Lower lobe of right lung (tissue), 2 donors: ENCODE measurements around the gene PARP6. TPM values are rescaled to one million over a fixed set of nuclear protein-coding genes. Genes with fewer than 3 reads are reported as not detected.

Experiments
- ATAC-seq, 2 donors: fragments of 200-7000 bp; cut with Tn5 transposase; one replicate each; pipeline ENCODE4 v1.9.1; 2020 to 2022; ENCODE audit warnings: mild to moderate bottlenecking in 2 of 2, moderate library complexity in 2 of 2
- DNase-seq: peaks from one replicate; pipeline ENCODE4 v3.0.0-alpha.2; 2020
- H3K27ac ChIP-seq: fragments of 200-600 bp; one replicate; pipeline ENCODE4 v1.8.0; 2022
- H3K27me3 ChIP-seq: fragments of 200-600 bp; one replicate; pipeline ENCODE4 v1.8.0; 2022; ENCODE audit warnings: low read depth
- H3K36me3 ChIP-seq: fragments of 200-600 bp; one replicate; pipeline ENCODE4 v1.8.0; 2022; ENCODE audit warnings: mild to moderate bottlenecking
- H3K4me1 ChIP-seq: fragments of 200-600 bp; one replicate; pipeline ENCODE4 v1.8.0; 2022
- H3K4me3 ChIP-seq: fragments of 200-600 bp; one replicate; pipeline ENCODE4 v1.8.0; 2022; ENCODE audit warnings: mild to moderate bottlenecking
- H3K9me3 ChIP-seq: fragments of 200-600 bp; one replicate; pipeline ENCODE4 v1.8.0; 2022
- intact Hi-C: fragments of 100-400 bp; cut with DNase I; formaldehyde crosslinking; loops from one replicate; pipeline ENCODE4 v1.11.0; 2022
- long read RNA-seq: library from polyadenylated mRNA; unstranded; transcript quantifications from one replicate; pipeline ENCODE4 v2.0.0, GENCODE V29; 2021
- total RNA-seq: library from RNA; stranded (reverse); fragmentation: NEBNext Ultra II Directional; extraction: Animal tissue kit (Norgen Biotek cat#: 25700); gene quantifications from one replicate; pipeline ENCODE4 v1.2.1, GENCODE V29; 2021
- TF ChIP-seq, protein P1 (sequence below): fragments of 200-600 bp; IDR thresholded peaks from one replicate; pipeline ENCODE4 v1.8.0; 2022; ENCODE audit warnings: antibody characterized with exemption, mild to moderate bottlenecking
- donor health status: DM: no; HTN: yes; CAD: no; lungs with severe emphysema.

PARP6 gene, protein sequence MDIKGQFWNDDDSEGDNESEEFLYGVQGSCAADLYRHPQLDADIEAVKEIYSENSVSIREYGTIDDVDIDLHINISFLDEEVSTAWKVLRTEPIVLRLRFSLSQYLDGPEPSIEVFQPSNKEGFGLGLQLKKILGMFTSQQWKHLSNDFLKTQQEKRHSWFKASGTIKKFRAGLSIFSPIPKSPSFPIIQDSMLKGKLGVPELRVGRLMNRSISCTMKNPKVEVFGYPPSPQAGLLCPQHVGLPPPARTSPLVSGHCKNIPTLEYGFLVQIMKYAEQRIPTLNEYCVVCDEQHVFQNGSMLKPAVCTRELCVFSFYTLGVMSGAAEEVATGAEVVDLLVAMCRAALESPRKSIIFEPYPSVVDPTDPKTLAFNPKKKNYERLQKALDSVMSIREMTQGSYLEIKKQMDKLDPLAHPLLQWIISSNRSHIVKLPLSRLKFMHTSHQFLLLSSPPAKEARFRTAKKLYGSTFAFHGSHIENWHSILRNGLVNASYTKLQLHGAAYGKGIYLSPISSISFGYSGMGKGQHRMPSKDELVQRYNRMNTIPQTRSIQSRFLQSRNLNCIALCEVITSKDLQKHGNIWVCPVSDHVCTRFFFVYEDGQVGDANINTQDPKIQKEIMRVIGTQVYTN
- 72.2 TPM for total RNA-seq
- long read RNA-seq, partial matches to known transcripts = 12 of 78 reads
- long read RNA-seq, other reads (novel, unspliced or antisense) = 66 of 78 reads

DNA sequence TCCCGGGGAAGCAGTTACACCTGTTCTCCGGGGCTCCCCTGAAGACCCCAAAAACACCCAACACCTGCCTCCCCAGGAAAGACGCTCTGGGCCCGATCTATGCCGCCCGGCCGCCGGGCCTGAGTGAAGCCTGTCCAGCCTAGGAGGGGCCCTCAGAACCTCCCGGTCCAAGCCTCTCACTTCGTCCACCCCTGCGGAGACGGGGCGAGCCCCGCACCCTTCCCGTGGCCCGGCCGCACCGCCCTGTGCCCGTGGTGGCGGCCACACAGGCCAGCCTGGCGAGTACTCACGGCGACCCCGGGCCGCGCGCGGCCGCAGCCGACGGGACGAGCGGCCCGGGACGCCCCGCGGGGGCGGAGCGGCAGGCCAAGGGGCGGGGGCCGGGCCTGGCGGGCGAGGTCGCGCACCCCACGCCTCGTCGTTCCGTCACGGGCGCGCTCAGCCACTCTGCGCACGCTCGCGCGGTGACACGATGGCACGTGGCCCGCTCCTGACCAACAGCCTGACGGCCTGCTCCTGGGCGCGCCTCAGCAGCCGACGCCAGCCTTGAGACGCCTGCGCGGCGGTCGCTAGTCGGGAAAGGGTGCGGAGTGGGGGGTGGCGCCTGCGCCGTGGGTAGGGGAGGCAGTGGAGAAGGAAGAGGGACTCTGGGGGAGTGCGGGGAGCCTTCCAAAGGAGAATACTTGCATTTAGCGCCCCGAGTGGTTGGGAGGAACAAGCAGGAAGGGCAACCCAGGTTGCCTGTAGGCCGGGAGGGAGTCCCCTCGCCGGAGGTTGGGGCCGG lies at the start of gene PARP6:
PARP6 (minus strand) TSS at position 342 of the 784 bp plus-strand sequence. CDS start 5,077 bp downstream, outside the sequence.
- intact Hi-C loops = no loop called here
- DNase-seq (peak; percentile 99), ATAC-seq (peak; percentile 100)
- Histone ChIP-seq H3K27me3 (no peaks in the 10 kb centered on the region), H3K36me3 (peaks cover 16% of the 10 kb centered on the region), H3K4me3 (peak within 1 kb of the TSS; percentile 83), H3K4me1 (peaks cover 20% of the 10 kb centered on the region), H3K27ac (peak within 1 kb of the TSS; percentile 92), H3K9me3 (no peaks in the 10 kb centered on the region)
- TF ChIP-seq, protein P1, sequence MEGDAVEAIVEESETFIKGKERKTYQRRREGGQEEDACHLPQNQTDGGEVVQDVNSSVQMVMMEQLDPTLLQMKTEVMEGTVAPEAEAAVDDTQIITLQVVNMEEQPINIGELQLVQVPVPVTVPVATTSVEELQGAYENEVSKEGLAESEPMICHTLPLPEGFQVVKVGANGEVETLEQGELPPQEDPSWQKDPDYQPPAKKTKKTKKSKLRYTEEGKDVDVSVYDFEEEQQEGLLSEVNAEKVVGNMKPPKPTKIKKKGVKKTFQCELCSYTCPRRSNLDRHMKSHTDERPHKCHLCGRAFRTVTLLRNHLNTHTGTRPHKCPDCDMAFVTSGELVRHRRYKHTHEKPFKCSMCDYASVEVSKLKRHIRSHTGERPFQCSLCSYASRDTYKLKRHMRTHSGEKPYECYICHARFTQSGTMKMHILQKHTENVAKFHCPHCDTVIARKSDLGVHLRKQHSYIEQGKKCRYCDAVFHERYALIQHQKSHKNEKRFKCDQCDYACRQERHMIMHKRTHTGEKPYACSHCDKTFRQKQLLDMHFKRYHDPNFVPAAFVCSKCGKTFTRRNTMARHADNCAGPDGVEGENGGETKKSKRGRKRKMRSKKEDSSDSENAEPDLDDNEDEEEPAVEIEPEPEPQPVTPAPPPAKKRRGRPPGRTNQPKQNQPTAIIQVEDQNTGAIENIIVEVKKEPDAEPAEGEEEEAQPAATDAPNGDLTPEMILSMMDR = peak; percentile 71

DNA sequence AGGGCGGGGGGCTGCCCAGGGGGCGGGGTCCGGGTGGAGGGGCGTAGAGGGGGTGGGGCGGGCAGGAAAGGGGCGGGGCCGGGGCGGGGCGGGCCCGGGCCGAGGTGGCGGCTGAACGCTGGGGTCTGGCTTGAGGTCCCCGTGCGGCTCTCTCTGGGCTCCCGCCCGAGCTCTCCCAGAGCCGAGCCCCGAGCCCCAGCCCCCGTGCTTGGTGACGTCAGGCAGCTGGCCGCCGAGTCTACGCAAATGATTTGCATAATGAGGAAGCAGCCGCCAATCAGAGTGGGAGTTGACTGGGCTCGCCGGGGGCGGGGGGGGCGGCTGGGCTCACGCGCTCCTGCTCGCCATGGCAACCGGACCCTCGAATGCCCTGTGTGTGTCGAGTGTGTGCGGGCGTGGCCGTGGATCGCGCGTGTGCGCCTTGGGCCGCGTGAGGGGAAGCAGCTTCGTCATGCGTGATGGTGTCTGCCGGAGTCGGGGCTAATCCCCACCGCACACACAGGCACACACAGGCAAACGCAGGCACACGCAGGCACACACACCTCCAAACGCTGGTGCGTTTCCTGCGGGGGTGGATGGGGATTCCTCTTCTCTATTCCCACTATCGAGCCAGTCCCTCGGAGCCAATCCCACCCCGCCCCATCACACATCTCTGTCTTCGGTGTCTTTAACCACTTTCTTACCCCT lies 47.8 kb upstream of the PARP6 start, which contains the start of gene CELF6:
CELF6 (minus strand) TSS at position 173 of the 687 bp plus-strand sequence. CDS start 283 bp downstream, outside the sequence.
- H3K27ac ChIP-seq = no peak within 1 kb of the TSS
- no peaks in the 10 kb centered on the region for H3K36me3 ChIP-seq
- ATAC-seq (peak; percentile 90 to 91), DNase-seq (peak; percentile 88)
- H3K9me3 ChIP-seq = no peaks in the 10 kb centered on the region
- peaks cover 12% of the 10 kb centered on the region for H3K4me1 ChIP-seq
- peak within 1 kb of the TSS; percentile 61 for H3K4me3 ChIP-seq
- H3K27me3 ChIP-seq = no peaks in the 10 kb centered on the region
- intact Hi-C loops = no loop called here
- TF ChIP-seq, protein P1 = no peak

DNA sequence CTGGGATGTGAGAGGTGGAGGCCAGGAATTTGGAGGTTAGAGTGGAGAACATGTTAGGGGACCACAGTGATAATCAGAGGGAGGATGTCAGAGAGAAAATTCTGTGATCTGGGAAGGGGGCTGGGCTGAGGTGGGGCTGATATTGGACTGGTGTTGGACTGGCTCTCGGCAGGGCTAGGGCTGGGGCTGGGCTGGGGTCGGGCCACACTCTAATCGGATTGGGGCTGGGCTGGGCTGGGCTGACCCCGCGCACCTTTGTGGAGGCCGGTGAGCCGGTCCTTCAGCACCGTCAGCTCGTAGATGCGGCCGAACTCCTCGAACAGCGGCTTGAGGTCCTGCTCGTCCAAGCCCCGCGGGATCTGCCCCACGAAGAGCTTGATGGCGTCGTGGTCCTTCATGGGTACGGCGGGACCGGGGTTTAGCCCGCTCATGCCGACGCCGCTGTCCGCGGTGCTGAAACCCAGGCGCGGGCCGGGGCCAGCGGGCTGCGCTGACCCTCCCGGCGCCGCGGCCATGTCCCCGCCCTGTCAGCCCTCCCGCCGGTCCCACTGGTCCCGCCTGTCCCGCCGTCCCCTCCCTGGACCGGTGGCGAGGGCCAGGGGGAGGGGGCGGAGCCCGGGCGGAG lies 47.1 kb upstream of the PARP6 start:
- Histone ChIP-seq H3K27me3 (no peaks in the 10 kb centered on the region), H3K27ac (no peak overlapping the region), H3K4me3 (peak overlapping the region; percentile 61), H3K4me1 (peaks cover 12% of the 10 kb centered on the region), H3K36me3 (no peaks in the 10 kb centered on the region), H3K9me3 (no peaks in the 10 kb centered on the region)
- DNase-seq (peak; percentile 84), ATAC-seq (peak; percentile 94 to 95)
- intact Hi-C loops = no loop called here
- TF ChIP-seq, protein P1 = no peak

DNA sequence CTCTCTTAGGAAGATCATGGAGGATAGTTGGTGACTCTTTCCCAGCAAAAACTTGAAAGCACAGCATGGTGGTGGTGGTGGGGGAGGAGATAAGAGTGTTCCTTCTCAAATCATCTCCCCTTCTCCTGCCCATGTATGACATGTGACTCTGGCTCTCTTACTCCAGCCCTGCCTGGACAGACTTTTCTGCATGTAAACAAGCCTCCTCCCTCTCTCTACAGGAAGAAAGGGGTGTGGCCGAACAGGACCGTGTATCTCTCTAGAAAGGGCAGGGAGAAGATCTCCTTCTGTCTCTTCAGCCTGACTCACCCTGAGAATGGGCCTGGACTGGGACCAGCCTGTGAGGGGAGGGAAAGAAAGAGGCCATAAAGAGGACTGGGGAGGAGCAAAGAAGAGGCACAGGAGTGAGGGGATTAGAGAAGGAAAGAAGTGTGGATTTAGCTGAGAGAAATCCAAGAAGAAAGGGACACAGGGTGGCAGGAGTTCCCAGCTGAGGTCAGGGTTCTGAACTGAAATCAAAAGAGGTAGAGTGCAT lies 46.1 kb upstream of the PARP6 start:
- DNase-seq = no peak
- Histone ChIP-seq H3K36me3 (no peaks in the 10 kb centered on the region), H3K27ac (no peak overlapping the region), H3K4me1 (peaks cover 12% of the 10 kb centered on the region), H3K4me3 (no peak overlapping the region), H3K9me3 (no peaks in the 10 kb centered on the region), H3K27me3 (no peaks in the 10 kb centered on the region)
- no peak for ATAC-seq
- intact Hi-C loops = no loop called here
- TF ChIP-seq, protein P1 = no peak
